SK-N-SH (cell line): ENCODE measurements around the gene PFKFB3. TPM values are rescaled to one million over a fixed set of nuclear protein-coding genes. Genes with fewer than 3 reads are reported as not detected.
A peak's percentile ranks its signal among the peaks of the same experiment; 100 is the strongest.

Source experiments
- CTCF ChIA-PET: fragments of 300-600, 350-600 bp; formaldehyde crosslinking; extraction: SDS; loops from one replicate; lab custom pipeline; 2021; lab: Yijun Ruan, JAX
- POLR2A ChIA-PET: fragments of 350-600 bp; sonication (Branson Sonifier 250); formaldehyde crosslinking; extraction: SDS; loops from one replicate; lab custom pipeline; 2020; ENCODE audit warnings: antibody characterized with exemption, inconsistent platforms; lab: Yijun Ruan, JAX
- DNase-seq: peaks from one replicate; pipeline ENCODE4 v3.0.0; 2012
- H2AFZ ChIP-seq: fragments of 200-600 bp; sonication (generic); 2 replicates; pipeline ENCODE4 v1.8.1; 2016; ENCODE audit warnings: antibody characterized with exemption, mild to moderate bottlenecking, low read depth
- H3F3A ChIP-seq: fragments of 200-600 bp; sonication (generic); replicated peaks from 2 replicates; pipeline ENCODE3; 2016; ENCODE audit warnings: antibody characterized with exemption, mild to moderate bottlenecking; ENCODE audit not compliant: insufficient read depth
- H3K27ac ChIP-seq, 2 experiments: fragments of 200-500 bp in 1 of 2; fragments of 200-600 bp in 1 of 2; sonication (Bioruptor generic) in 1 of 2; sonication (generic), shearing (Covaris generic) in 1 of 2; 2 replicates each; pipeline versions ENCODE4 v1.5.1 to v1.6.1; 2014 to 2016; ENCODE audit warnings: low read depth in 2 of 2, inconsistent platforms in 1 of 2, low read length in 1 of 2, mild to moderate bottlenecking in 1 of 2, mixed read lengths in 1 of 2
- H3K27me3 ChIP-seq: fragments of 200-600 bp; sonication (generic), shearing (Covaris generic); 2 replicates; pipeline ENCODE4 v1.6.1; 2016; ENCODE audit warnings: mixed run types; ENCODE audit not compliant: insufficient read depth
- H3K36me3 ChIP-seq, 2 experiments: fragments of 200-500 bp in 1 of 2; fragments of 200-600 bp in 1 of 2; sonication (Bioruptor generic) in 1 of 2; sonication (generic) in 1 of 2; replicated peaks in 1 of 2; 2 replicates each; pipeline versions ENCODE3 to v1.5.1; 2014 to 2016; ENCODE audit warnings: low read length in 1 of 2, mild to moderate bottlenecking in 1 of 2; ENCODE audit not compliant: insufficient read depth in 2 of 2, control insufficient read depth in 1 of 2
- H3K4me1 ChIP-seq, 2 experiments: fragments of 200-500 bp in 1 of 2; fragments of 200-600 bp in 1 of 2; sonication (Bioruptor generic) in 1 of 2; sonication (generic), shearing (Covaris generic) in 1 of 2; 2 replicates each; pipeline versions ENCODE4 v1.5.1 to v1.6.1; 2014 to 2016; ENCODE audit warnings: low read depth in 1 of 2, low read length in 1 of 2, mixed run types in 1 of 2; ENCODE audit not compliant: insufficient read depth in 2 of 2, control insufficient read depth in 1 of 2
- H3K4me2 ChIP-seq: fragments of 200-600 bp; sonication (generic), shearing (Covaris generic); 2 replicates; pipeline ENCODE4 v1.6.1; 2017; ENCODE audit warnings: mixed run types
- H3K4me3 ChIP-seq, 2 experiments: fragments of 200-500 bp in 1 of 2; fragments of 200-600 bp in 1 of 2; sonication (Bioruptor generic) in 1 of 2; sonication (generic), shearing (Covaris generic) in 1 of 2; 2 replicates each; pipeline versions ENCODE4 v1.5.1 to v1.8.1; 2014 to 2016; ENCODE audit warnings: low read depth in 2 of 2, inconsistent platforms in 1 of 2, low read length in 1 of 2, mild to moderate bottlenecking in 1 of 2, mixed read lengths in 1 of 2, moderate library complexity in 1 of 2
- H3K79me2 ChIP-seq: fragments of 200-600 bp; sonication (generic); 2 replicates; pipeline ENCODE4 v1.8.1; 2017; ENCODE audit warnings: mild to moderate bottlenecking; ENCODE audit not compliant: insufficient read depth
- H3K9ac ChIP-seq: fragments of 200-600 bp; sonication (generic); 2 replicates; pipeline ENCODE4 v1.6.1; 2017; ENCODE audit warnings: mixed run types
- H3K9me2 ChIP-seq: fragments of 200-600 bp; sonication (generic); 2 replicates; pipeline ENCODE4 v1.6.1; 2017; ENCODE audit warnings: mixed run types
- H3K9me3 ChIP-seq: fragments of 200-600 bp; sonication (generic); 2 replicates; pipeline ENCODE4 v1.6.1; 2017; ENCODE audit warnings: mixed run types, mild to moderate bottlenecking, moderate library complexity
- H4K20me1 ChIP-seq: fragments of 200-600 bp; sonication (generic); 2 replicates; pipeline ENCODE4 v1.6.1; 2017; ENCODE audit warnings: mild to moderate bottlenecking, mixed run types; ENCODE audit not compliant: insufficient read depth
- EP300 ChIP-seq, 2 experiments: IDR thresholded peaks; 2 replicates each; pipeline versions ENCODE4 v1.4.0 to v1.6.1; 2012; ENCODE audit warnings: borderline replicate concordance in 1 of 2, low read depth in 1 of 2, low read length in 1 of 2
- IRF3 ChIP-seq: fragments of 150-350 bp; IDR thresholded peaks from 2 replicates; pipeline ENCODE4 v1.6.1; 2016; ENCODE audit warnings: mild to moderate bottlenecking, low read depth, low read length
- MAX ChIP-seq: IDR thresholded peaks from 2 replicates; pipeline ENCODE4 v1.4.0; 2012; ENCODE audit warnings: low read depth
- NFIC ChIP-seq: IDR thresholded peaks from 2 replicates; pipeline ENCODE4 v1.4.0; 2012; ENCODE audit warnings: borderline replicate concordance
- POLR2AphosphoS5 ChIP-seq: IDR thresholded peaks from 2 replicates; pipeline ENCODE4 v1.6.1; 2012; ENCODE audit warnings: low read depth, low read length
- REST ChIP-seq: IDR thresholded peaks from 2 replicates; pipeline ENCODE4 v1.6.1; 2012; ENCODE audit warnings: mild to moderate bottlenecking, low read depth, low read length, moderate library complexity
- USF1 ChIP-seq: IDR thresholded peaks from 2 replicates; pipeline ENCODE4 v1.4.0; 2012; ENCODE audit warnings: low read depth, borderline replicate concordance
- ZBTB33 ChIP-seq: IDR thresholded peaks from 2 replicates; pipeline ENCODE4 v1.4.0; 2012; ENCODE audit warnings: low read depth, borderline replicate concordance
- WGBS: methylation state at CpG from one replicate; pipeline ENCODE4 v1.1.6; 2017; ENCODE audit warnings: low lambda C conversion rate; 5-methylcytosine and 5-hydroxymethylcytosine counted together
- polyA plus RNA-seq, 3 experiments: library from polyadenylated mRNA; depleted of rRNA; stranded (reverse); fragments of >200 nt; gene quantifications; 2 replicates each; pipeline ENCODE4 v1.2.3, GENCODE V29; 2012

The PFKFB3 gene
- polyA plus RNA-seq, 1 of the 3 experiments (the other 2 are of a cell fraction) = 59.7 TPM

- TF ChIP-seq ZBTB33 (no peak), POLR2AphosphoS5 (no peak), USF1 (no peak), EP300 (IDR thresholded peaks at IDR 0.05; ENCODE audit: borderline replicate concordance in 1 of 2, low read depth in 1 of 2, low read length in 1 of 2) (no peak), IRF3 (no peak)
Measured at GRCh38 chr10:6216916-6217315, 14.2 kb downstream of the PFKFB3 start (continued).

- CTCF ChIA-PET = interaction anchor here (0.7 to 1.8 kb wide), 5 partner anchors 15 to 184 kb away, joined by 3 to 11 read pairs (median 3); partner anchors contain the start of gene PFKFB3
- peaks cover 16% of the 10 kb centered on the region for H3F3A ChIP-seq
Measured at GRCh38 chr10:6217611-6218010, 14.9 kb downstream of the PFKFB3 start.

GRCh38 chr10:6218692-6219493 lies 16.2 kb downstream of the PFKFB3 start:
- no peaks in the 10 kb centered on the region for H3K9me2 ChIP-seq
- POLR2A ChIA-PET = no interaction called here
- WGBS = 72% methylated on average over 16 of the region's 24 CpGs
- no peak for DNase-seq
- no peaks in the 10 kb centered on the region for H3K9me3 ChIP-seq
- H3K79me2 ChIP-seq = peaks cover 78% of the 10 kb centered on the region
- H4K20me1 ChIP-seq = peaks cover 40% of the 10 kb centered on the region
- peak overlapping the region in 1 of 2 experiments; percentile 61; a peak in 2 of 4 replicates for H3K27ac ChIP-seq
- no peaks in the 10 kb centered on the region for H3K27me3 ChIP-seq
- CTCF ChIA-PET = interaction anchor here (1.2 to 3.1 kb wide), 4 partner anchors 16 to 183 kb away, joined by 3 to 11 read pairs (median 8); partner anchors contain the start of gene PFKFB3
- H3K36me3 ChIP-seq = peaks cover 75 to 82% of the 10 kb centered on the region in 2 experiments
- H3K9ac ChIP-seq = peak overlapping the region; percentile 26; the same call in 1 of the 2 replicates
- H2AFZ ChIP-seq = no peak overlapping the region
- no peak overlapping the region for H3K4me3 ChIP-seq
- no peak overlapping the region; the same call in 1 of the 2 replicates for H3K4me2 ChIP-seq
- peaks cover 0 to 27% of the 10 kb centered on the region in 2 experiments; a peak in 3 of 4 replicates for H3K4me1 ChIP-seq
- H3F3A ChIP-seq = peaks cover 23% of the 10 kb centered on the region
- TF ChIP-seq MAX (0 out of 2 replicates have a peak, but pooled peaks have one; percentile 20), REST (no peak)
- TF ChIP-seq, all 33 proteins: peak for 1

More at GRCh38 chr10:6217611-6218010, 14.9 kb downstream of the PFKFB3 start:
- POLR2A ChIA-PET = no interaction called here
- no peaks in the 10 kb centered on the region for H3K9me3 ChIP-seq
- no peak overlapping the region for H3K4me2 ChIP-seq
- TF ChIP-seq NFIC = no peak
- H3K4me1 ChIP-seq = peaks cover 0 to 27% of the 10 kb centered on the region in 2 experiments; a peak in 3 of 4 replicates
- H3K4me3 ChIP-seq = no peak overlapping the region
- H3K36me3 ChIP-seq = peaks cover 71 to 78% of the 10 kb centered on the region in 2 experiments
- no peak overlapping the region for H3K9ac ChIP-seq
- no peak for DNase-seq
- peak overlapping the region in 1 of 2 experiments; percentile 32; a peak in 2 of 4 replicates for H3K27ac ChIP-seq
- 92% methylated on average over 3 of the region's 3 CpGs for WGBS
- H3K27me3 ChIP-seq = no peaks in the 10 kb centered on the region
- H3K79me2 ChIP-seq = peaks cover 78% of the 10 kb centered on the region
- no peaks in the 10 kb centered on the region for H3K9me2 ChIP-seq
- H2AFZ ChIP-seq = no peak overlapping the region
- peaks cover 53% of the 10 kb centered on the region for H4K20me1 ChIP-seq
